Colon (tissue), 2 donors: Measurements from ENCODE around the gene ATF4.

ENCODE experiments used
- FAIRE-seq: peaks from 2 replicates; lab custom pipeline; 2012; peaks lifted over from hg19 to GRCh38; lab: Jason Lieb, UNC
- donor health status: control.
- donor health status: control.

The ATF4 gene, protein sequence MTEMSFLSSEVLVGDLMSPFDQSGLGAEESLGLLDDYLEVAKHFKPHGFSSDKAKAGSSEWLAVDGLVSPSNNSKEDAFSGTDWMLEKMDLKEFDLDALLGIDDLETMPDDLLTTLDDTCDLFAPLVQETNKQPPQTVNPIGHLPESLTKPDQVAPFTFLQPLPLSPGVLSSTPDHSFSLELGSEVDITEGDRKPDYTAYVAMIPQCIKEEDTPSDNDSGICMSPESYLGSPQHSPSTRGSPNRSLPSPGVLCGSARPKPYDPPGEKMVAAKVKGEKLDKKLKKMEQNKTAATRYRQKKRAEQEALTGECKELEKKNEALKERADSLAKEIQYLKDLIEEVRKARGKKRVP

DNA sequence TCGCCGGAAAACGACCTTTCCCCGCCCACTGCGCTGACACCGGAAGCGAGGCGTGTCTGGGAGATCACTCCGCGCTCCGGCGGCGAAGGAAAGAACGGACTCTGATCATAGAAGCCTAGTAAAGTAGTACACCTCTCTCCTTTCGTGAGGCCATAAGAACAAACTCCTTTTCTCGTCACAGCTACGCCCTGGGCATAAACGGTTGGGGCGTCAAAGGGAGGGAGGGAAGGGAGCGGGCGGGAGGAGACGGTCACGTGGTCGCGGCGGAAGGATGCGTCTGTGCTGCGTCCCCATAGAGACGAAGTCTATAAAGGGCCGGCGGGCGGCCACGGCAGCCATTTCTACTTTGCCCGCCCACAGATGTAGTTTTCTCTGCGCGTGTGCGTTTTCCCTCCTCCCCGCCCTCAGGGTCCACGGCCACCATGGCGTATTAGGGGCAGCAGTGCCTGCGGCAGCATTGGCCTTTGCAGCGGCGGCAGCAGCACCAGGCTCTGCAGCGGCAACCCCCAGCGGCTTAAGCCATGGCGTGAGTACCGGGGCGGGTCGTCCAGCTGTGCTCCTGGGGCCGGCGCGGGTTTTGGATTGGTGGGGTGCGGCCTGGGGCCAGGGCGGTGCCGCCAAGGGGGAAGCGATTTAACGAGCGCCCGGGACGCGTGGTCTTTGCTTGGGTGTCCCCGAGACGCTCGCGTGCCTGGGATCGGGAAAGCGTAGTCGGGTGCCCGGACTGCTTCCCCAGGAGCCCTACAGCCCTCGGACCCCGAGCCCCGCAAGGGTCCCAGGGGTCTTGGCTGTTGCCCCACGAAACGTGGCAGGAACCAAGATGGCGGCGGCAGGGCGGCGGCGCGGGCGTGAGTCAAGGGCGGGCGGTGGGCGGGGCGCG is at the start of gene ATF4:
TSS of gene ATF4 (plus strand) at position 337 of the 880 bp plus-strand sequence. CDS start 884 bp downstream, outside the sequence.
- no peak for FAIRE-seq

DNA sequence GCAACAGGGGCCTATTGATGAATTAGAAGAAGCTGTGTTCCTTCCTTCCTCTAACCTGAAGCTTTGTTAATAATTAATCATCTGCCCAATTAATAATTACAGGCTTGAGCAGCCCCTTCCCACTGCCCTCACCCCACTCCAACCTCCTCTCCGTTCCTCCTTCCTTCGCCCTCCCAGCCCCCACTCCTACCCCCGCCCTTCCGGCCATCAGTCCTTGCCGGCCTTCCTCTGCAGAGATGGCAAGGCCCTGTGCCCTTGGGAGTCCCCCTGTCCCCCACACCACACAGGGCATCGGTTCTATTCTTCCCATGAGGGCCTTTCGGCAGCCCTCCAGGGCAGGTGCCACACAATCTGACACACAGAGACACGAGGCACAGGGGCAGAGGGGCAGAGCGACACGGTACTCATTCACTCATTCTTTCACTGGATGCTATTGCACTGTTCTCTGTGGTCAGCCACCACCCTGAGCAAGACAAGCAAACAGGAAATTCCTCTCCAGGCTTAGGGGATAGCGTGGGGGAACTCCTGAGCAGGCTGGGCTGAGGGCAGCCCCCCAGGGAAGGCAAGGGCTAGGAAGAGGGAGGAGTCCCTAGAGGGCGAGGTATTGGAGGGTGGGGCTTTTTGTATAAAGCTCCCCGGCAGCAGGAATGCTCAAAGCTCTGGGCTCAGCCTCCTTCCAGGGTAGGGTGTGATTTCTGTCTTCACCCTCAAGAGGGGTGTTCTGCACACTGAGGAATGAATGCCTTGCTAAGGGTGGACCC is 48.8 kb upstream of the ATF4 start:
- no peak for FAIRE-seq

DNA sequence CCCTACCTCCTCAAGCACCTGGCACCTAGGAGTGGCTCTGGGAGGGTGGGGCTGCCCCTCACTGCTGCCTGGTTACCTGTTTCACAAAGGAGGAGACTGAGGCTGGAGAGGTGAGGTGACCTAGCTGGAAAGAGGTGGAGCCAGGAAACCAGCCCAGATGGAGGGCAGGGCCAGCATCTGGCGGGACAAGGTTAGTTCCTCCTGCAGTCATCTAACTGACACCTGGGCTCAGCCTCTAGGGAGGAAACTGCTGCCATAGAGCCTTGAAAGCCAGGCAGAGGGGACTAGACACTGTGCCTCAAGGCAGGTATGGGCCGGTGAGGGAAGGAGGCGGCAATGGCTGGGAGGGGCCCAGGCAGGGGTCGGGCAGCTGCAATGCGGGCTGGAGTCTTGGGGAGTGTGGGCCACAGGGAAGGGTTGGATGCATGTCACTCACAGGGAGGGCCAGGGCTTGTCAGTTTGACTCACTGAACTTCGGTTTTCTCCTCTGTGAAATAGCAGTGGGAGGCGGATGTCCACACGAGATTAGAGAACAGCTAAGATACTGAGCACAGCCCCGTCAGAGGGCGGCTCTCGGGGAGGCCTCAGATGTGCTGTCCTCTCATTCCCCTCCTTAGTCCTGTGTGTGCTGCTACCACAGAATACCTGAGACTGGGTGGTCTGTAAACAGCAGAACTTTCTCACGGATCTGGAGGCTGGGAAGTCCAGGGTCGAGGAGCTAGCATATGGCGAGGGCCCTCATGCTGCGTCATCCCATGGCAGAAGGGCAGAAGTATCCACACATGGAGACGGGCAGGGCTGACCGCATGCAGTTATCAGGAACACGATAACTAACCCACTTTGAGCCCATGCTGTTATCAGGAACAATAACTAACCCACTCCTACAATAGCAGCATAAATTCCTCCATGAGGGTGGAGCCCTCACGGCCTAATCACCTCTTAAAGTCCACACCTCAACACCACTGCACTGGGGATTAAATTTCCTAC is 47.5 kb upstream of the ATF4 start:
- FAIRE-seq: no peak

DNA sequence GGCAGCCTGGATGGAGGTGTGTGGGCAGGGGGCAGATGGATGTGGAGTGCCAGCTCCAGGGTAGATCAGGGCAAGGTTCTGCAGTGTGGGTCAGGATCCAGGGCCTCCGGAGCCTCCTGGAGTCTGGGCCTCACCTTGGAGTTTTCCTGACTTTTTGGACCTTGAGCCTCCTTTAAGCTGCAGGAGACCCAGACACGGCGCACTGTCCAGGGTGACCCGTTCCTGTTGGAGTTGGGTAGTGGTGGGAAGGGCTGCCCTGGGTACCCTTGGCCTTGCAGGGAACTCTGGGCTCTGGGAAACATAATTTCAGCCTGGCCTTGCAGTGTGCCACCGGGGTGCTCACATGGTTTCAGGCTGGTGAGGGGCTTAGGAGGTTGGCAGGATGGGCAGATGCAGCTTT is 46.5 kb upstream of the ATF4 start:
- no peak for FAIRE-seq

DNA sequence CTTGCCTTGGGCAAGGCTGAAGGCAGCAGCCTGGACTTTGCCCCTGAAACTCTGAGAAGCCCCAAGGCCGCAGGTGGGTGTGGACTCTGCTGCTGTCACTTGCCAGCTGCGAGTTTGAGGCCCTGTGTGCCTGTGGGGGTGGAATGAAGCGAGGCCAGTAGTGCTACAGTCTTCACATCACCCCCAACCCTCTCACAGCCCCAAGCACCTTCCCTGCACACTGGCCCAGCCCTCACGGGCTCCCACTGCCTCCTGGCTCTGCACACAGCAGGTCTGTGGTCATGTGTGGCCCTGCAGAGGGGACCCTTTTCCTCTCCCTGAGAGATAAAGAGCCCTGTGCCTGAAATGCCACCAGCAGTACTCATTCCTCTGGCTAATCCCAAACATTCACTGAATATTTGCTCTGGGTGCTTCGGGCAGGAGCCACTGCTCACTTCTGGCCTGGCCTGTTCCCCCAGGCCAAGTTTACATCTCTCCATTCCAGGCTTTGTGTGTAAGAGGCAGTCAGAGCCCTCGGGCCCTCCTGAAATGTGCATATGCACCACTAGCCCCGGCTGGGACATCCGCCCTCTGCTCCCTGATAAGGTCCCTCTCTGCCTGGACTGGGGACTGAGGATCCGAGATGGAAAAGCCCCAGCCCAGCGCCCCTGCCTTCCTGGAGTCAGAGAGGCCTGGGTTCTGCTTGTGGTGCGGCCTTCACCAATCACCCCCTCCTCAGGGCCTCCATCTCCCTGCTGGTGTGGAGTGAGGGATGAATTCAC is 45.8 kb upstream of the ATF4 start:
- no peak for FAIRE-seq

DNA sequence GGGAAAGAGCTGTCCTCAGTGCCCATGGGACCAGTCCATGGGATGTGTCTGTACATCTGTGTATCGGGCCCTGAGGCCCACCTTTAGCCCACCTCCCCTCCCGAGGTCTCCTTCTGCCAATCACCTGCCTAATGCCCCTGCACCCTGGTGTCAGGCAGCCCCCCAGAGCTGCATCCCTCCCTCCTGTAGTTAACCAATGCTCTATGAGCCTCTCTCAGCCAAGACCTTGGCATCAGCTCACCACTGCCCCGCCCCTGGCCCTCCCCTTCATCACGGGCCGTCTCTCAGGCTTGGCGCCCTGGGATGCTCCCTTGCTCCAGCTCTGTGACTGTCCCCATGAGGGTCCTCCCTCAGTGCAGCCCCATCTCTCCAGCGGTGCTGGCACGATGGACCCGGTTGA is 45.0 kb upstream of the ATF4 start:
- FAIRE-seq: no peak

DNA sequence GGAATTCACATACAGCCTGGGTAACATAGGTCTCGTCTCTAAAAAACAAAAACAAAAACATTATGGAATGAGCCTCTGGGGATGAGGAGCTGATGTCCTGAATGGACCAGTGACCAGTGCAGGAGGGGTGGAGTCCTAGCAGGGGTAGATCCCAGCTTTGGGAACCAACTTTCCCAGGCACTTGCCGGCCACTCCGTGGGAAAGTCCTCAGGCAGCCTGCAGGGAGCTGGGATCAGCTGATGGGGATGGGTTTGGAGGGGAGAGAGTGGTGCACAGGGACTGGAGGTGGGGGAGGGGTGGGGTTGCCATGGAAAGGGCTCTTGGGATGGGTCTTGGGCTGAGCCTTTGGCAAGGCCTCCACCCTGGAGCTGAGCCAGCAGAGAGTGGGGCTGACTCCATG is 44.5 kb upstream of the ATF4 start:
- no peak for FAIRE-seq

DNA sequence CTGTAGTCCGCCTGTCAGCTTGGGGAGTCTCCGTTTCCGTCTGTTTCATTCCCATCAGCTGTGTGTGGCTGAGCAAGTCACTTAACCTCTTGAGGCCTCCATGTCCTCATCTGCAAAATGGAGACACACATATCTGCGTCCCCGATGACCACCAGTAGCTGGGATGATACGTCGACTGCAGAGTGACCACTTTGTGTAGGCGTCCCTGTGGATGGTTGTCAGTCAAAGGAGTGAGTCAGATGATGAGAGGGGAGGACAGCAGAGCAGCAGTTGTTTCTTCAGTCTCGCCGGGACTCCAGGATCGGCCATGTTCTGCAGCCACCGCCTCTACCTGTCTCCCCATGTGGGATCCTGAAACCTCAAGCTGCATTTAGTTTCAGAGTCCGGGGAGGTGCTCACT is 43.7 kb upstream of the ATF4 start:
- FAIRE-seq: no peak

DNA sequence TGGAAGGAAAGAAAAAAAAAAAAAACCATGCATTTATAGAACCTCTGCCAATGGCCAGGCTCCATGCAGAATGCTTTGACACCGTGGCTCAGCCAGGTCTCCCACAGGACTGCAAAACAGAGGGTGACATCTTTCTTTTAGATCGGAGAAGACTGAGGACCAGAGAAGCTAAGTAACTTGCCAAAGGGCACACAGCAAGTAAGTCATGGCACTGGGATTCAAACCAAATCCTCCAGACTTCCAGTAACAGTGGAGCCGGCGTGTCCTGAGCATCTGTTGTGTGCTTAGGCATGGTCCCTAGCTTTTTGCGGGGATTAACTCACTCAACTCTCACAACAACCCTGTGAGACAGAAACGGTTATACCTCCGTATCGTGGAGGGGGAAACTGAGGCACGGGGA is 42.8 kb upstream of the ATF4 start:
- no peak for FAIRE-seq

DNA sequence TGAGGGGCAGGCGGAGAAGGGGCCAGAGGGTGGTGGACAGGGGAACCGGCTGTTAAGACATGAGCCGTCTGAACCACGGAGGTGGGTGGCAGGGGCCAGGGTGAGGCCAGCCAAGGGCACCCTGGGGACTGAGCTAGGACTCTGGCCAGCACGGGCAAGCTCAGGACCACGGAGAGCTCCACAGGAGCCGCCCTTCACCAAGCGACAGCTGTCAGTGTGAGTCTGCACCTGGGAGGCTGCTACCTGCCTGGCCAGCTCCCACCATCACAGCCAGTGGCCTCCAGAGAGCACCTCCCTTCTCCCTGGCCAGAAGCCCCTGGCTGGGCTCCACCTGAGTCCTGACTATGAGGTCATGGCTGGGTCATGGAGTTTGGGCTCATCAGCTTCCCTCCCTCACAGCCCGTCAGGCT is 41.9 kb upstream of the ATF4 start:
- no peak for FAIRE-seq

DNA sequence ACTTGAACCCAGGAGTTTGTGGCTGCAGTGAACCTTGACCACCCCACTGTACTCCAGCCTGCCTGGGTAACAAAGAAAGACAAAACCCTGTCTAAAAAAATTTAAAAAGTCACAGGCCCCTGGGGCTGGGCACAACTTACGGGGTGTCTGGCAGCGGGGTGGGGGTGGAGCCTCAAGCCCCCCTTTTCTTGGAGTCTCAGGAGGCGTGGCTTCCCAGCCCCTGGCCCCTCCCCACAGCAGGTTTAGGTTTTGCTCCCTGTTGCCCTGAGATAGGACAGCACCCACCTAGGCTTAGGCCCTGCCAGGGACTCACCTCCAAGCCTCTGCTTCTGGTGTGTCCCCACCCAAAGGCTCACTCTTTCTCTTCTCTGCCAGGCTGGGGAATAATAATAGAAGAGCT is 41.1 kb upstream of the ATF4 start:
- no peak for FAIRE-seq

DNA sequence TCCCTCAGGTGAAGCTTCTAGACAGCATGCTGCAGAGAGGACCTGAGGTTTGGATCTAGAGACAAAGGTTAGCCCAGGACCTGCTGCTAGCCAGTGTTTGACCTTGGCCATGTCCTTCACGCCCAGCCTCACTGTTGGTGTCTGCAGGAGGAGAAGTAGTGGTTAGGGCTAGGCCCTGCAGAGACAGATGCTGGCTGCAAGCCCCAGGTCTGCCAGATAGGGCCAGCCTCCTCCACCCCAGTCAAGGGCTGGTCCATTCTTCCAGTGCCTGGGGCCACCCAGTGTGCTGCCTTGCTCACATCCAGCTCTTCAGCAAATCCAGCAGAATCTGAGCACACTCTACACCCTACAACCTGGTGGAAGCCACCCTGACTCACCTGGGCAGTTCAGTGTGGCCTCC is 39.8 kb upstream of the ATF4 start:
- no peak for FAIRE-seq

DNA sequence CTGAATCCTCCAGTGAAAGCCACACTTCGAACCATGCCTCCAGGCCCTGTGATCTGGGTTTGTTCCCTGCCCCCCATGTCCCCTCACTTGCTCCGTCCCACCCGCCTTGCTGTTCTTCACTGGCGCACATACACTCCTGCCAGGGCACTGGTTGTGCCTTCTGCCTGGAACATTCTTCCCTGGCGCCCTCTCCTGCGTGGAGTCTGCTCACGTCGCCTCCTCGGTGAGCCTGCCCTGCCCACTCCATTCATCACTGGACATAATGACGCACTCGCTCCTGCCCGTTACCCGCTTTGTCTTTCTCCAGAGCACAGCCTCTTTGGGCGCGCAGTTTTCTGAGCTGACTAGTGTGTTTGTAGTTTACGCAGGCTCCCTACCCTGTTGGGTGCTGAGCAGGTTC is 39.3 kb upstream of the ATF4 start:
- FAIRE-seq: no peak

DNA sequence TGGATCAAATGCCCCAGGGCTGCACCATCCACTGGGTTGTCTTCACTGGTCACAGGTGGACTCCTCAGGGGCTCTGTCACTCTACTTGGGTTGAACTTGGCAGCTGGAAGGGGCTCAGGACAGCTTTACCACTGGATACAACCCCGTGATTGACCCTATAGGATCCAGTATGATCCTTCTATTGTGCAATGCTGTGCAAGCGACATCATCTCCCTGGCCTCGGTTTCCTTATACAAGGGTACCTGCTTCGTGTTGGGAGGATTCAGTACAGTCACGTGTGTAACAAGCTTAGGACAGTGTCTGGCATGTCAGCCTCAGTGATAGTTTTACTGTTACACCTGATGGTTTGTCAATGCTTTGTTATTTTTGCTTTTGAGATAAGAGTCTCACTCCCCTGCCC is 38.8 kb upstream of the ATF4 start:
- no peak for FAIRE-seq

DNA sequence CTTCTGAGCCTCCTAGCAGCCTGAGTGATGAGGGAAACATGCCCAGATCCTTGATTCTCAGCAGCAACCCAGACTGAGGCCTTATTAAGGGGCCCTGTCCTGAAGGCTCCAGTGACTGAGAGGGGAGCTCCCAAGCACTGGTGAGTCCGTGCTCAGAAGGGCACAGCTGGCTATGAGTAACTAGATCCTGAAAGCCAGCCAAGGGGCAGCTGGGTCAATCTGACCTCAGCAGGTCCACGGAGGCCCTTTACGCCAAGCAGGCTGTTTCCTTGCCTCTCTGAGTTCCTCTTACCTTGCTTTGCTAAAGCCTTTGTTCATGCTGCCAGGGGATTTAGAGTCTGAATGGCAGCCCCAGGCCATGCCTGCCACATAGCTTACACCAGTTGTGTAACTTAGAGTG is 37.6 kb upstream of the ATF4 start:
- FAIRE-seq: no peak

DNA sequence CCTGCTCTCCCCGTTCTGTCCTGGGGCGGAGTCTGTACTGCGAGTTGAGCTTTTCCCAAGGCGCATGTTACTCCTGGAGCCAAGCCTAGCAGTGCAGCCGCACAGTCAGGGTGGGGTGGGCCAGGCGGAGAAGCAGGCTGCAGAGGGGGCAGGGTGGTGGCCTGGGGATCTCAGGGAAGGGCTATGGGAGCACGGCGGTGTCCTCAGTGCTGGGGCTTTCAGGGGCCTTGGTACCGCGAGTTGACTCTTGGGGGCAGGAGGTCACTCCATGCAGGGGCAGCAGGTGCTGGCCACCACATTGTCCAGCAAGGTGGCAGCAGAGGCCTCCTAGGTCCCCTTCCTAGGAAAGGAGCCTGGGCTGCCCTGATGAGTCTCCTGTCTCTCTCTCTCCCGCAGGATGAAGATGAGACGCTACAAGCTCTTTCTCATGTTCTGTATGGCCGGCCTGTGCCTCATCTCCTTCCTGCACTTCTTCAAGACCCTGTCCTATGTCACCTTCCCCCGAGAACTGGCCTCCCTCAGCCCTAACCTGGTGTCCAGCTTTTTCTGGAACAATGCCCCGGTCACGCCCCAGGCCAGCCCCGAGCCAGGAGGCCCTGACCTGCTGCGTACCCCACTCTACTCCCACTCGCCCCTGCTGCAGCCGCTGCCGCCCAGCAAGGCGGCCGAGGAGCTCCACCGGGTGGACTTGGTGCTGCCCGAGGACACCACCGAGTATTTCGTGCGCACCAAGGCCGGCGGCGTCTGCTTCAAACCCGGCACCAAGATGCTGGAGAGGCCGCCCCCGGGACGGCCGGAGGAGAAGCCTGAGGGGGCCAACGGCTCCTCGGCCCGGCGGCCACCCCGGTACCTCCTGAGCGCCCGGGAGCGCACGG is 33.2 kb upstream of the ATF4 start:
- FAIRE-seq: no peak

DNA sequence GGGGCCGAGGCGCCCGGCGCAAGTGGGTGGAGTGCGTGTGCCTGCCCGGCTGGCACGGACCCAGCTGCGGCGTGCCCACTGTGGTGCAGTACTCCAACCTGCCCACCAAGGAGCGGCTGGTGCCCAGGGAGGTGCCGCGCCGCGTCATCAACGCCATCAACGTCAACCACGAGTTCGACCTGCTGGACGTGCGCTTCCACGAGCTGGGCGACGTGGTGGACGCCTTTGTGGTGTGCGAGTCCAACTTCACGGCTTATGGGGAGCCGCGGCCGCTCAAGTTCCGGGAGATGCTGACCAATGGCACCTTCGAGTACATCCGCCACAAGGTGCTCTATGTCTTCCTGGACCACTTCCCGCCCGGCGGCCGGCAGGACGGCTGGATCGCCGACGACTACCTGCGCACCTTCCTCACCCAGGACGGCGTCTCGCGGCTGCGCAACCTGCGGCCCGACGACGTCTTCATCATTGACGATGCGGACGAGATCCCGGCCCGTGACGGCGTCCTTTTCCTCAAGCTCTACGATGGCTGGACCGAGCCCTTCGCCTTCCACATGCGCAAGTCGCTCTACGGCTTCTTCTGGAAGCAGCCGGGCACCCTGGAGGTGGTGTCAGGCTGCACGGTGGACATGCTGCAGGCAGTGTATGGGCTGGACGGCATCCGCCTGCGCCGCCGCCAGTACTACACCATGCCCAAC is 32.4 kb upstream of the ATF4 start:
- no peak for FAIRE-seq

DNA sequence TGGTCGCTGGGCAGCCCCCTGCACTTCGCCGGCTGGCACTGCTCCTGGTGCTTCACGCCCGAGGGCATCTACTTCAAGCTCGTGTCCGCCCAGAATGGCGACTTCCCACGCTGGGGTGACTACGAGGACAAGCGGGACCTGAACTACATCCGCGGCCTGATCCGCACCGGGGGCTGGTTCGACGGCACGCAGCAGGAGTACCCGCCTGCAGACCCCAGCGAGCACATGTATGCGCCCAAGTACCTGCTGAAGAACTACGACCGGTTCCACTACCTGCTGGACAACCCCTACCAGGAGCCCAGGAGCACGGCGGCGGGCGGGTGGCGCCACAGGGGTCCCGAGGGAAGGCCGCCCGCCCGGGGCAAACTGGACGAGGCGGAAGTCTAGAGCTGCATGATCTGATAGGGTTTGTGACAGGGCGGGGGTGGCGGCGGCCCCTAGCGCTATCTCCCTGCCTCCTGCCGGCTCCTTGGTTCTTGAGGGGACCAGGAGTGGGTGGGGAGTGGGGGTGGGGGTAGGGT is 31.7 kb upstream of the ATF4 start:
- no peak for FAIRE-seq
